T-cell (primary cell): Measurements from ENCODE around the gene FBXO31. TPM values are rescaled to one million over a fixed set of nuclear protein-coding genes. Genes with fewer than 3 reads are reported as not detected.

Source experiments
- ATAC-seq, 4 experiments: fragments of 200-7000 bp in 3 of 4; fragments of 150-1000 bp in 1 of 4; cut with Tn5 transposase; replicated peaks in 1 of 4; 1 replicate in 3 of 4; 2 replicates in 1 of 4; pipeline ENCODE4 v1.10.0; 2021; ENCODE audit warnings: moderate library complexity in 3 of 4, mild to moderate bottlenecking in 2 of 4, moderate number of reproducible peaks in 1 of 4
- CTCF ChIA-PET, 2 donors: fragments of 300-600 bp; sonication (Branson Sonifier 250); formaldehyde crosslinking; loops; one replicate each; lab custom pipeline; 2022; ENCODE audit warnings: antibody characterized with exemption in 2 of 2; lab: Charles Lee
- POLR2A ChIA-PET, 2 donors: fragments of 300-600 bp; sonication (Branson Sonifier 250); formaldehyde crosslinking; loops; one replicate each; lab custom pipeline; 2022; ENCODE audit warnings: antibody characterized with exemption in 2 of 2; lab: Charles Lee
- DNase-seq, 35 experiments: peaks; one replicate each; pipeline versions ENCODE4 v3.0.0 to v3.0.0-alpha.2; 2013 to 2023
- H3K27ac ChIP-seq: one replicate; pipeline ENCODE4 v1.5.1; 2013; ENCODE audit warnings: low read length
- H3K27me3 ChIP-seq, 2 experiments: replicated peaks in 1 of 2; 1 replicate in 1 of 2; 2 replicates in 1 of 2; pipeline versions ENCODE4 v1.6.1 to v1.7.0; 2013; ENCODE audit warnings: low read length in 1 of 2, mixed read lengths in 1 of 2; ENCODE audit not compliant: control insufficient read depth in 2 of 2, insufficient read depth in 2 of 2; ENCODE audit errors: extremely low read depth in 1 of 2
- H3K36me3 ChIP-seq, 2 donors: 1 replicate in 1 of 2; 2 replicates in 1 of 2; pipeline versions ENCODE4 v1.6.1 to v1.7.0; 2013; ENCODE audit warnings: low read length in 1 of 2; ENCODE audit not compliant: control insufficient read depth in 2 of 2, insufficient read depth in 1 of 2; ENCODE audit errors: extremely low read depth in 1 of 2
- H3K4me1 ChIP-seq, 2 experiments: 1 replicate in 1 of 2; 2 replicates in 1 of 2; pipeline versions ENCODE4 v1.6.1 to v1.7.0; 2013; ENCODE audit warnings: low read length in 2 of 2, mixed read lengths in 1 of 2; ENCODE audit not compliant: insufficient read depth in 2 of 2, control insufficient read depth in 1 of 2; ENCODE audit errors: extremely low read depth in 1 of 2
- H3K4me3 ChIP-seq, 2 donors: 1 replicate in 1 of 2; 2 replicates in 1 of 2; pipeline versions ENCODE4 v1.5.1 to v1.7.0; 2013; ENCODE audit warnings: mild to moderate bottlenecking in 2 of 2, low read length in 1 of 2, moderate library complexity in 1 of 2; ENCODE audit not compliant: control insufficient read depth in 1 of 2; ENCODE audit errors: extremely low read depth in 1 of 2
- H3K9me3 ChIP-seq: 2 replicates; pipeline ENCODE4 v1.7.0; 2013
- H3K27ac Mint-ChIP-seq, 2 donors: one replicate each; pipeline ENCODE4 v1.8.0; 2020 to 2021; ENCODE audit warnings: mild to moderate bottlenecking in 2 of 2, mixed read lengths in 2 of 2
- H3K27me3 Mint-ChIP-seq, 2 donors: one replicate each; pipeline ENCODE4 v1.8.0; 2021 to 2022; ENCODE audit warnings: mixed read lengths in 2 of 2
- H3K36me3 Mint-ChIP-seq: one replicate; pipeline ENCODE4 v1.8.0; 2021; ENCODE audit warnings: mixed read lengths
- H3K4me1 Mint-ChIP-seq, 3 donors: one replicate each; pipeline ENCODE4 v1.8.0; 2020 to 2022; ENCODE audit warnings: mixed read lengths in 3 of 3, mild to moderate bottlenecking in 1 of 3
- H3K4me3 Mint-ChIP-seq, 3 donors: one replicate each; pipeline ENCODE4 v1.8.0; 2020 to 2022; ENCODE audit warnings: mild to moderate bottlenecking in 3 of 3, mixed read lengths in 3 of 3, moderate library complexity in 3 of 3
- H3K9me3 Mint-ChIP-seq, 3 donors: one replicate each; pipeline ENCODE4 v1.8.0; 2020 to 2022; ENCODE audit warnings: mixed read lengths in 3 of 3
- WGBS: methylation state at CpG from one replicate; pipeline ENCODE4 v1.1.5; 2013; ENCODE audit warnings: missing lambda C conversion rate; ENCODE audit not compliant: insufficient coverage; 5-methylcytosine and 5-hydroxymethylcytosine counted together
- total RNA-seq, 35 experiments: library from RNA in 6 of 35; stranded (reverse) in 6 of 35; fragments of 120-200 nt in 1 of 35; gene quantifications; one replicate each; pipeline versions ENCODE4 v1.2.1 to v1.2.4 and lab custom pipeline; 2013 to 2026

FBXO31 gene
- total RNA-seq, 5 donors from 2014 or later (not counting 1 experiment from before 2014, with no cell fraction given): 34.7 to 67.2 (median 55.6) TPM

- ATAC-seq (no peak), DNase-seq (no peak)
- Histone ChIP-seq H3K27ac (no peak overlapping the region), H3K4me1 (no peaks in the 10 kb centered on the region), H3K36me3 (peaks cover 5 to 37% of the 10 kb centered on the region in 2 donors), H3K27me3 (no peaks in the 10 kb centered on the region), H3K9me3 (no peaks in the 10 kb centered on the region), H3K4me3 (no peak overlapping the region)
- WGBS: 90% methylated on average over 7 of the region's 12 CpGs
- H3K4me1 Mint-ChIP-seq: peaks cover 0 to 6% (median 1%) of the 10 kb centered on the region in 3 donors
- H3K27ac Mint-ChIP-seq: no peak overlapping the region
- POLR2A ChIA-PET: interaction anchor here in 1 of 2 donors (0.6 kb wide), 1 partner anchor 41 kb away, joined by 9 read pairs; the partner anchor contains the start of gene FBXO31
- no peaks in the 10 kb centered on the region for H3K27me3 Mint-ChIP-seq
- no peak overlapping the region for H3K4me3 Mint-ChIP-seq
- H3K36me3 Mint-ChIP-seq: peaks cover 31% of the 10 kb centered on the region
- no peaks in the 10 kb centered on the region for H3K9me3 Mint-ChIP-seq
- CTCF ChIA-PET: no interaction called here
These were observed 40.7 kb upstream of the FBXO31 start for GRCh38 chr16:87424266-87424665.

GRCh38 chr16:87423429-87423828, 39.9 kb upstream of the FBXO31 start:
- H3K4me1 ChIP-seq: no peaks in the 10 kb centered on the region
- CTCF ChIA-PET: no interaction called here
- H3K4me3 ChIP-seq: no peak overlapping the region
- Mint-ChIP-seq H3K27ac (no peak overlapping the region), H3K27me3 (no peaks in the 10 kb centered on the region), H3K36me3 (peaks cover 31% of the 10 kb centered on the region), H3K4me3 (no peak overlapping the region), H3K4me1 (peaks cover 0 to 6% (median 1%) of the 10 kb centered on the region in 3 donors), H3K9me3 (no peaks in the 10 kb centered on the region)
- POLR2A ChIA-PET: no interaction called here
- H3K27ac ChIP-seq: no peak overlapping the region
- WGBS: 98% methylated on average over 10 of the region's 15 CpGs
- H3K27me3 ChIP-seq: no peaks in the 10 kb centered on the region
- ATAC-seq: no peak
- no peak for DNase-seq
- H3K9me3 ChIP-seq: no peaks in the 10 kb centered on the region
- H3K36me3 ChIP-seq: peaks cover 5 to 37% of the 10 kb centered on the region in 2 donors

- peaks cover 36% of the 10 kb centered on the region for H3K36me3 Mint-ChIP-seq
These were observed 38.5 kb upstream of the FBXO31 start for GRCh38 chr16:87422106-87422505.

GRCh38 chr16:87421003-87421912, 37.7 kb upstream of the FBXO31 start:
- POLR2A ChIA-PET: no interaction called here
- WGBS: 95% methylated on average over 20 of the region's 25 CpGs
- H3K27me3 Mint-ChIP-seq: no peaks in the 10 kb centered on the region
- ATAC-seq: no peak
- peaks cover 0 to 1% (median under 1%) of the 10 kb centered on the region in 3 donors for H3K4me1 Mint-ChIP-seq
- no peaks in the 10 kb centered on the region for H3K27me3 ChIP-seq
- H3K4me1 ChIP-seq: no peaks in the 10 kb centered on the region
- H3K36me3 ChIP-seq: peaks cover 5 to 42% of the 10 kb centered on the region in 2 donors
- no peaks in the 10 kb centered on the region for H3K9me3 ChIP-seq
- CTCF ChIA-PET: interaction anchor here in 1 of 2 donors (0.7 kb wide), 1 partner anchor 25 kb away, joined by 3 read pairs; no protein-coding TSS in a partner anchor
- H3K9me3 Mint-ChIP-seq: no peaks in the 10 kb centered on the region
- no peak overlapping the region for H3K27ac ChIP-seq
- no peak overlapping the region for H3K4me3 ChIP-seq
- H3K36me3 Mint-ChIP-seq: peaks cover 33% of the 10 kb centered on the region
- no peak for DNase-seq
- no peak overlapping the region for H3K27ac Mint-ChIP-seq
- H3K4me3 Mint-ChIP-seq: no peak overlapping the region

More at GRCh38 chr16:87422106-87422505, 38.5 kb upstream of the FBXO31 start:
- H3K36me3 ChIP-seq: peaks cover 5 to 42% of the 10 kb centered on the region in 2 donors
- no peak overlapping the region for H3K27ac ChIP-seq
- WGBS: 96% methylated on average over 10 of the region's 11 CpGs
- Mint-ChIP-seq H3K4me1 (peaks cover 0 to 6% (median 1%) of the 10 kb centered on the region in 3 donors), H3K4me3 (no peak overlapping the region), H3K9me3 (no peaks in the 10 kb centered on the region), H3K27ac (no peak overlapping the region), H3K27me3 (no peaks in the 10 kb centered on the region)
- no peak overlapping the region for H3K4me3 ChIP-seq
- ATAC-seq (no peak), DNase-seq (no peak)
- H3K4me1 ChIP-seq: no peaks in the 10 kb centered on the region
- ChIA-PET POLR2A (no interaction called here), CTCF (interaction anchor here in 1 of 2 donors (0.5 to 0.7 kb wide), 2 partner anchors 24 to 40 kb away, joined by 3 to 4 read pairs; no protein-coding TSS in a partner anchor)
- no peaks in the 10 kb centered on the region for H3K9me3 ChIP-seq
- H3K27me3 ChIP-seq: no peaks in the 10 kb centered on the region

GRCh38 chr16:87420026-87421002, 36.7 kb upstream of the FBXO31 start:
- Histone ChIP-seq H3K36me3 (peaks cover 8 to 45% of the 10 kb centered on the region in 2 donors), H3K27me3 (no peaks in the 10 kb centered on the region), H3K27ac (no peak overlapping the region), H3K4me3 (no peak overlapping the region), H3K4me1 (no peaks in the 10 kb centered on the region), H3K9me3 (no peaks in the 10 kb centered on the region)
- POLR2A ChIA-PET: no interaction called here
- H3K4me1 Mint-ChIP-seq: no peaks in the 10 kb centered on the region
- H3K9me3 Mint-ChIP-seq: no peaks in the 10 kb centered on the region
- CTCF ChIA-PET: no interaction called here
- H3K27ac Mint-ChIP-seq: no peak overlapping the region
- no peaks in the 10 kb centered on the region for H3K27me3 Mint-ChIP-seq
- DNase-seq: no peak
- peaks cover 38% of the 10 kb centered on the region for H3K36me3 Mint-ChIP-seq
- WGBS: 96% methylated on average over 22 of the region's 25 CpGs
- no peak for ATAC-seq
- no peak overlapping the region for H3K4me3 Mint-ChIP-seq

- no CpG with 5 or more reads among the region's 6 CpGs for WGBS
- no peaks in the 10 kb centered on the region for H3K4me1 ChIP-seq
- no peak for ATAC-seq
- peaks cover 8 to 53% of the 10 kb centered on the region in 2 donors for H3K36me3 ChIP-seq
- H3K27me3 ChIP-seq: no peaks in the 10 kb centered on the region
- H3K9me3 ChIP-seq: no peaks in the 10 kb centered on the region
- Mint-ChIP-seq H3K36me3 (peaks cover 41% of the 10 kb centered on the region), H3K27me3 (no peaks in the 10 kb centered on the region), H3K4me1 (no peaks in the 10 kb centered on the region), H3K4me3 (no peak overlapping the region), H3K27ac (no peak overlapping the region), H3K9me3 (no peaks in the 10 kb centered on the region)
- no peak overlapping the region for H3K27ac ChIP-seq
- CTCF ChIA-PET: no interaction called here
- no peak overlapping the region for H3K4me3 ChIP-seq
- no peak for DNase-seq
- POLR2A ChIA-PET: no interaction called here
These were observed 35.1 kb upstream of the FBXO31 start for GRCh38 chr16:87418644-87419043.
